ENCODE measurements around the gene KCNC3.

KCNC3 gene

GRCh38 chr19:50309396-50310125, 19.6 kb downstream of the KCNC3 start:
- no peak for DNase-seq

GRCh38 chr19:50308991-50309390, 20.2 kb downstream of the KCNC3 start:
- DNase-seq: no peak

DNA sequence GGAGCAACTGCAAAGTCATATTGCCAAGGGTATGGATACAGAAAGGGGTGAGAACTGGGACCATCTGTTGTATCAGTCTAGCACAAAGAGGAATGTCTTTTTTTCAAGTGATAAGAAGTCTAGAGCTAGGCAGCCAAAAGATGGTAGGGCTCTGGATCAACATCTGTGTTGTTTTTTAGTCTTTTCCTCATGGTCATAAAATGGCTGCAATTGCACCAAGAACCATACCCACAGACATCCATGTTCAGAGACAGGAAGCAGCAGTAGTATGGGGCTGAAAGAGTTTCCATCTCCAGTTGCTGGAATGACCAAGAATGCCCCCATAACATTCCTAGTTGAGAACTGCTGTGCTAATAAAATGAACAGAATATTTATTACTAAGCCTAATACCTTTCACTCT, 25.6 kb downstream of the KCNC3 start:
- DNase-seq: no peak

DNA sequence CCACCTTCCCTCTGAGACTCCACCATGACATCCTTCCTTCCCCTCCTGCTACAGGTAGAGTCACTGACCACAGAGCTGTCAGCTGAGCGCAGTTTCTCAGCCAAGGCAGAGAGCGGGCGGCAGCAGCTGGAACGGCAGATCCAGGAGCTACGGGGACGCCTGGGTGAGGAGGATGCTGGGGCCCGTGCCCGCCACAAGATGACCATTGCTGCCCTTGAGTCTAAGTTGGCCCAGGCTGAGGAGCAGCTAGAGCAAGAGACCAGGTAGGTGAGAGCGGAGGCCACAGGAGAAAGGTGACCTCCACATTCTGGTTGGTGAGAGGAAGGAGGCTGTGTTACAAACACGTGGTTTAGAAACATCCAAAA, 27.6 kb downstream of the KCNC3 start:
- DNase-seq: no peak

DNA sequence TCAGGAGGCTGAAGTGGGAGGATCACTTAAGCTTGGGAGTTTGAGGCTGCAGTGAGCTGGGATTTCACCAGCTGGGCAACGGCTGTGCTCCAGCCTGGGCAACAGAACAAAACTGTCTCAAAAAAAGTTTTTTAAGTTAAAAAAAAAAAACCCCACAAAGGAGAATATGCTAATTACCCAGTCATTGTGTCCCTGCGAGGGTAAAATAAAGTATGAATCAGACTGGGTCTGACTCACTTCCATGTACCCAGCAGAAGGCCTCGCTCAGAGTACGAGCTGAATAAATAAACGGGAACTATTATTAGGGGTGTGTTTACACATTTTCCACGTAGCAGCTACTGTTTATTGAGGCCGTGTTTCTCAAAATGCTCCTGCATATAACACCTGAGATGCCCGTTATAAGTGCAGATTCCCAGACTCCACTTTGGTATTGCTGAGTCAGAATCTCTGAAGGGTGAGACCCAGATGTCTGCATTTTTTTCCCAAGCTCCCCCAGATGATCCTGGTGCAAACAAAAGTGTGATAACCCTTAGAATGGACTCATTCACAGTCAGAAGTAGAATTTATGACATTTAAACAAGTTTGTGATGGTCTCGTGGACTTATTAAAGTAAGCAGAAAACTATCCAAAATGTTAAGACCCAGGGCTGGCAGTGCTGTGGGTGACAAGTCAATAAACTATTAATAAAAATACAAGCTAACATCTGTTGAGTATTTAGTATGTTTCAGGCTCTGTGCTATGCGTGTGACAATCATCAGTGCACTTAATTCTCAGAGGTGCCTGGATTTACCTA, 28.2 kb downstream of the KCNC3 start:
- no peak for DNase-seq

DNA sequence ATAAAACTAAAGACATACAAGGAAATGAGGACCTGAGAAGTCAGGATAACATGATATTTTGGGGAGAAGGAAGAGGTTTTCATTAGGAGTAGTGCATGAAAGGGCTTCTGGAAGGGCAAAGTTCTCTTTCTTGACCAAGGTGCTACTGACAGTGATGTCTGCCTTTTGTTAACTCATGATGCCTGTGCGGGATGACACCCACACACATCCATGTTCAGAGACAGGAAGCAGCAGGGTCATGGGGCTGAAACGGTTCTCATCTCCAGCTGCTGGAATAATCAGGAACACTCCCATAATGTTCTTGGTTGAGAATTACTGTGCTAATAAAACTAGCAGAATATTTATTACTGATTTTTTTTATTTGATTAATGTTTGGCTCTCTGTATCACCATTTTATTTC, 29.1 kb downstream of the KCNC3 start:
- no peak for DNase-seq

DNA sequence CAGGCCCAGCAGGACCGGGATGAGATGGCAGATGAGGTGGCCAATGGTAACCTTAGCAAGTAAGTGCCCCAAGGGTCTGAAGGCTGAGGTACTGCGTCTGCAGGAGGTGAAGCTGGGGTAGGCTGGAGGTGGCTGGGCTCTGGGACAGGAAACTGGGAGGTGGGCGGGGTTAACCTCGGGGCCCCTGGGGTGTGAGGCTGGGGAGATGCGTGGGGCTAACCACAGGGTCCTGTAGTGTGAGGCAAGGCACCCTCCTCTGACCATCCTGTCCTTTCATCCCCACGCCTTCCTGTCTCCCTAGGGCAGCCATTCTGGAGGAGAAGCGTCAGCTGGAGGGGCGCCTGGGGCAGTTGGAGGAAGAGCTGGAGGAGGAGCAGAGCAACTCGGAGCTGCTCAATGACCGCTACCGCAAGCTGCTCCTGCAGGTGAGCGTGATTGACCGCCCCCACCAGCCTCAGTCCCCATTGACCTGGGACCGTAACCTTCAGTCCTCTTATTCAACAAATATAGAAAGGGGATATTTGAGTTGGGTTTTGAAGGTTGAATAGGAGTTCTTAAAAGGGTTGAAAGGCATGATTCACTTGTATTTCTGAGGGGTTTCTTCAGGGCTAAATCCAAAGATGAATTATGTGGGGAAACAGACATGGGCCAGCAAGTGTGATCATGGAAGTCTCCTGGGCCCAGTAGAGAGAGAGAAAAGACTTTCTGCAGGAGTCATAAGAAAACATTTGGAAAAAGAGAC, 35.7 kb downstream of the KCNC3 start:
- no peak for DNase-seq

- DNase-seq: no peak
Measured at GRCh38 chr19:50292216-50292827, 36.9 kb downstream of the KCNC3 start.

GRCh38 chr19:50290775-50291174, 38.4 kb downstream of the KCNC3 start:
- DNase-seq: no peak

- DNase-seq: no peak
Measured at GRCh38 chr19:50290011-50290410, 39.2 kb downstream of the KCNC3 start.

- no peak for DNase-seq
Measured at GRCh38 chr19:50288954-50289353, 40.2 kb downstream of the KCNC3 start.

- DNase-seq: no peak
Measured at GRCh38 chr19:50287331-50287730, 41.8 kb downstream of the KCNC3 start.

- DNase-seq: no peak
Measured at GRCh38 chr19:50286443-50286842, 42.7 kb downstream of the KCNC3 start.

DNA sequence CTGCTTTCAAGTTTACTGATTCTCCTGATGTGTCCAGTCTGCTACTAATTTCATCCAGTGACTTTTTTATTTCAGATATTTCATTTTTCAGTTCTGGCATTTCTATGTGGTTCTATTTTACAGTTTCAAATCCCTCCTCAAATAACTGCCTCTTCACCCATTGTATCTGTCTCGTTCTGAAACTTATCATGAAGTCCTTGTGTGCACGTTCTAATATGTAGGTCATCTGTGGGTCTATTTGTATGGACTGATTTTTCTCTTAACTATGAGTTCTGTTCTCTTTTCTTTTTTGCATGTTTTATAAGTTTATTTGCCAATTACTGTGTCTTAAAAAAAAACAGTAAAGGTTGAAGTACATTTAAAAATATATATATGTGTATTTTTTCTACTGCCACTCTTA, 43.3 kb downstream of the KCNC3 start:
- no peak for DNase-seq

DNA sequence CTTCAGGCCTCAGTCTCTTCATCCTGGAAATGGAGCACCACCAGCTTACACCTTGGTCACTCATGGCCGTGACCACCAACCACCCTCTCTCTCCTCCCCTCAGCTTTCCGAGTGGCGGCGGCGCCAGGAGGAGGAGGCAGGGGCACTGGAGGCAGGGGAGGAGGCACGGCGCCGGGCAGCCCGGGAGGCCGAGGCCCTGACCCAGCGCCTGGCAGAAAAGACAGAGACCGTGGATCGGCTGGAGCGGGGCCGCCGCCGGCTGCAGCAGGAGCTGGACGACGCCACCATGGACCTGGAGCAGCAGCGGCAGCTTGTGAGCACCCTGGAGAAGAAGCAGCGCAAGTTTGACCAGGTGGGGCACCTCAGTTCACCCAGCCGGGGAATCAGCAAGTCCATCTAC, 47.7 kb downstream of the KCNC3 start:
- no peak for DNase-seq

GRCh38 chr19:50280983-50281382, 48.2 kb downstream of the KCNC3 start:
- no peak for DNase-seq

GRCh38 chr19:50280074-50280473, 49.1 kb downstream of the KCNC3 start:
- no peak for DNase-seq

GRCh38 chr19:50277966-50278580, 51.1 kb downstream of the KCNC3 start:
- no peak for DNase-seq

DNA sequence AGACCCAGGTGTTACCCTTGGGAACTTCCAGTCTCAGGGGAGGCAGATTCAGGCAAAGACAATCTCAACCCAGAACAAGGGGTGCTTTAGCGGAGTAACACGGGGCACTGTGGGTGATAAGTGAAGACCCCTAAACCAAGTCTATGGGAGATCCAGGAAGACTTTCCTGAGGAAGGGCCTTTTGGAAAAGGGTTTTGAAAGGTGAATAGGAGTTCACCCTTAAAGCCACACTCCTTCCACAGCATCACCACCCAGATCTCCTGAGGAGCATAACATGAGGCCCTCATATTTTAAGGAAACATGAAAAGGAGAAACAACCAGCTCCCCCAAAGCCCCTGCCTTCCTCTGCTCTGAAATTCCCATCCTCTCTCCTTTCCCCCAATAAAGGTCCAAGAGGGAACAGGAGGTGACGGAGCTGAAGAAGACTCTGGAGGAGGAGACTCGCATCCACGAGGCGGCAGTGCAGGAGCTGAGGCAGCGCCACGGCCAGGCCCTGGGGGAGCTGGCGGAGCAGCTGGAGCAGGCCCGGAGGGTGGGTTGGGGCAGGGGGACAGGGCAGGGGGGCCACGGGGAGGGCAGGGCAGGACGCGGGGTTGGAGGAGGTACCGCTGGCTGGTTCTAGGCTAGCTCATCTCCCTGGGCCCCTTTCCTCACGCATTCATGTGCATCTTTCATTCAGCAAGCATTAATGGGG, 52.7 kb downstream of the KCNC3 start:
- no peak for DNase-seq

DNA sequence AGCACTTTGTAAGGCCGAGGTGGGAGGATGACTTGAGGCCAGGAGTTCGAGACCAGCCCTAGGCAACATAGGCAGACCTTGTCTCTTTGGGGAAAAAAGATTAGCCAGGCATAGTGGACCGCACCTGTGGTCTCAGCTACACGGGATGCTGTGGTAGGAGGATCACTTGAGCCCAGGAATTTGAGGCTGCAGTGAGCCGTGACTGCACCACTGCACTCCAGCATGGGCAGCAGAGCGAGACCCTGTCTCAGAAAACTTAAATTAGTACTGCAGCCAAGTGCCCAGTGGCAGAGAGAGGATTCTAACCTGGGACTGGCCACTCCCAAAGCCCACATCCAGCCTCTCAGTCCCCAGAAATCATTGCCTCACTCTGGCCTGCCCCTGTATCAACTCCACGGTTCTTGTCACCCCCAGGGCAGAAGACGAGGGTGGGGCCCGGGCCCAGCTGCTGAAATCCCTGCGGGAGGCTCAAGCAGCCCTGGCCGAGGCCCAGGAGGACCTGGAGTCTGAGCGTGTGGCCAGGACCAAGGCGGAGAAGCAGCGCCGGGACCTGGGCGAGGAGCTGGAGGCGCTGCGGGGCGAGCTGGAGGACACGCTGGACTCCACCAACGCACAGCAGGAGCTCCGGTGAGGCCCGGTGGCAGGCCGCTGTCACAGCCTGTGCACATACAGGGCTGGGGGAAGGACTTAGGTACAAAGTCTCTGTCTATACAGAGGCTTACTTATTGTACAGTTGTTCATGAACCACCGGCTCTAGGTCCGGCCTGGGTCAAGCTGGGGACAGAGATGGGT, 53.4 kb downstream of the KCNC3 start:
- DNase-seq: no peak

DNA sequence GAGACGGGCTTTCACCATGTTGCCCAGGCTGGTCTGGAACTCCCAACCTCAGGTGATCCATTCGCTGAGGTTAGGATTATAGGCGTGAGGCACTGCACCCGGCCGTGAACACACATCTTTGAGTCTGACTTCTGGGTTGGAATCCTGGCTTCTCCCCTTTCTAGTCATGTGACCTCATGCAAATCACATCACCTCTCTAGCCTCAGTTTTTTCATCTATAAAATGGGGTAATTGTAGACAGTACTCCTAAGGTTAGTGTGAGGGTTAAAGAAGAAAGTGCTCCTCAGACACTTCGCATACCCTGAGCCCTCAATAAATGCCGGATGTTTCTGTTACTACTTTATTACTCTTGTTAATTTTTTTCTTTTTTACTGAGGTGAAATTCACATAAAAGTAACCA, 55.4 kb downstream of the KCNC3 start:
- DNase-seq: no peak

Data from stimulated activated CD4-positive, alpha-beta T cell treated with anti-CD3 and anti-CD28 coated beads, Interleukin-4, amount 100 ng/mL, for 4 hours (primary cell).